T-helper 22 cell (primary cell): ENCODE data around the gene TWNK.
"Not testable (repeated sequence)": the region's sequence is repeated elsewhere in the genome, so short reads cannot be mapped to it uniquely, and the experiment has no call there.

Source experiments
- DNase-seq: peaks from one replicate; pipeline ENCODE4 v3.0.0-alpha.2; 2020; ENCODE audit warnings: low read depth

TWNK gene

GRCh38 chr10:100972904-100973535 is 14.3 kb upstream of the TWNK start:
- DNase-seq = no peak

DNA sequence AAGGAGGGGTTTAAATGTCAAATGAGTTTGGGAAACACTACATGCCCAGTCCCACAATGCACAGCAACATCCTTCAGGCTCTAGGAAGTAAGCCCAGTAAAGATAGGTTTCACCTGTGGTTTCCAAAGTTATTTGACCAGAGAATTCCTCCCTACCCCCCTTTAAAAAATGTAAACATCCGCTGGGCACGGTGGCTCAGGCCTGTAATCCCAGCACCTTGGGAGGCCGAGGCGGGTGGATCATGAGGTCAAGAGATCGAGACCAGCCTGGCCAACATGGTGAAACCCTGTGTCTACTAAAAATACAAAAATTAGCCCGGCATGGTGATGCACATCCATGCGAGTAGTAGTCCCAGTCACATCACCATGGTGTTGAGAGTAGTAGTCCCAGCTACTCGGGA is 11.9 kb upstream of the TWNK start:
- not testable (repeated sequence) for DNase-seq

- DNase-seq = no peak
Observed at GRCh38 chr10:100976906-100977305, 10.4 kb upstream of the TWNK start.

DNA sequence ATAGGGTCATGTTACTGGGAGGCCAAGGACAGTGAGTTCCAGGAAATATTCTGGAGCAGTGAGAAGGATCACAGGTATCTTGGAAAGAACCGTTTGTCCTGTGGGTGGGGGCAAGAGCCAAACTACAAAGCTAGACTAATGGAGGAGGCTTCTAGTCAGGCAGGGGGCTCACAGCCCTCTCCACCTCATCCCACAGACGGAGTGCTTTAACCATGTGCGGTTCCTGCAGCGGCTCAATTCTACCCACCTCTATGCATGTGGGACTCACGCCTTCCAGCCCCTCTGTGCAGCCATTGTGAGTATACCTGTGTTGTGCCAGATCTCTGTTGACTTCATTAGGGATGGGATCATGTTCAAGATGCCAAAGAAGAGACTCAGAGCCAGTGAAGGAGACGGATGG is 9.9 kb upstream of the TWNK start:
- DNase-seq = no peak

GRCh38 chr10:100978121-100978900 is 9.0 kb upstream of the TWNK start:
- no peak for DNase-seq

DNA sequence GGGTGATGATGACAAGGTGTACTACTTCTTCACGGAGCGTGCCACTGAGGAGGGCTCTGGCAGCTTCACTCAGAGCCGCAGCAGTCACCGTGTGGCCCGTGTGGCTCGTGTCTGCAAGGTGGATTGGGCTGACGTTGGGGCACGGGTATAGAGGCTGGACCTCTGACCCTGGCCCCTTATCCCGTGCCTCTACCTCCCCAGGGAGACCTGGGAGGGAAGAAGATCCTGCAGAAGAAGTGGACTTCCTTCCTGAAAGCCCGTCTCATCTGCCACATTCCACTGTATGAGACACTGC is 8.5 kb upstream of the TWNK start:
- DNase-seq = no peak

DNA sequence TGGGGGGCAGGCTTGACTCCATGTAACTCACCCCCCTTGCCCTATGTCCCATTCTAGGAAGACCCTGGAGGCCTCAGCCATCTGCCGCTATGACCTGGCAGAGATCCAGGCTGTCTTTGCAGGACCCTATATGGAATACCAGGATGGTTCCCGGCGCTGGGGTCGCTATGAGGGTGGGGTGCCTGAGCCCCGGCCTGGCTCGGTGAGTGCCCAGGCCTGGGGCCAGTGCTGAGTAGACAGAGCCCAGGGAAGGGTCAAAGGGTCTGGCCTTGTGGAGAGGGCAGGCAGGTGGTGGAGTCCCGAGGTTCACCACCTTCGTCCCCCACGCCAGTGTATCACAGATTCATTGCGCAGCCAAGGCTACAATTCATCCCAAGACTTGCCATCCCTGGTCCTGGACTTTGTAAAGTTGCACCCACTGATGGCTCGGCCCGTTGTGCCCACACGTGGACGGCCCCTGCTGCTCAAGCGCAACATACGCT is 7.5 kb upstream of the TWNK start:
- DNase-seq = no peak

DNA sequence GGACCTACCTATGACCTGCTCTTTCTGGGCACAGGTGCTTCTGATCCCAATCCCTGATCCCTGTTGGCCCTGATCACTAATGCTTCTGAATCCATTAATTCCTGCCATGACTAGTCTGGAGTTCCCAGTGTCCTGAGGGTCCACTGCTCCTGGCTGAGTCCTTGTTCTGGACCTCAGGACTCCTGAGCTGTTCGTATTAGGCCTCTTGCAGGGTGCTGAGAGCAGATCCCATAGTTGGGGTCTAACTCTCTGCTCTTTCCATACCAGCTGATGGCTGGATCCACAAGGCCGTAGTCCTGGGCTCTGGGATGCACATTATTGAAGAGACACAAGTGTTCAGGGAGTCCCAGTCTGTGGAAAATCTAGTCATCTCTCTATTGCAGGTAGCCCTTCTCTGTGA is 7.0 kb upstream of the TWNK start:
- no peak for DNase-seq

DNA sequence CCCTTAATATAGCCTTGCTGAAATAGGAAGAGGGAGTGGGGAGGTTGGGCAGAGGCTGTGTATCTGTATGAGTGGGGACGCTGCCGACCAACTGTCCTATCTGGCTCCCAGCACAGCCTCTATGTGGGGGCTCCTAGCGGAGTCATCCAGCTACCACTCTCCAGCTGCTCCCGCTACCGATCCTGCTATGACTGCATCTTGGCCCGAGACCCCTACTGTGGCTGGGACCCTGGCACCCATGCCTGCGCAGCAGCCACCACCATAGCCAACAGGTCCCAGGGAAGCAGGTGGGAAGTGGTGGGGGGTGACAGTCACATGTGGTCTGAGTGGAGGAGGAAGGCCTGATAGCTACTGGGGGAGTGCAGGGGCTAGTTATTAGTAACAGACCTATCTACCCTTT is 6.6 kb upstream of the TWNK start:
- no peak for DNase-seq

DNA sequence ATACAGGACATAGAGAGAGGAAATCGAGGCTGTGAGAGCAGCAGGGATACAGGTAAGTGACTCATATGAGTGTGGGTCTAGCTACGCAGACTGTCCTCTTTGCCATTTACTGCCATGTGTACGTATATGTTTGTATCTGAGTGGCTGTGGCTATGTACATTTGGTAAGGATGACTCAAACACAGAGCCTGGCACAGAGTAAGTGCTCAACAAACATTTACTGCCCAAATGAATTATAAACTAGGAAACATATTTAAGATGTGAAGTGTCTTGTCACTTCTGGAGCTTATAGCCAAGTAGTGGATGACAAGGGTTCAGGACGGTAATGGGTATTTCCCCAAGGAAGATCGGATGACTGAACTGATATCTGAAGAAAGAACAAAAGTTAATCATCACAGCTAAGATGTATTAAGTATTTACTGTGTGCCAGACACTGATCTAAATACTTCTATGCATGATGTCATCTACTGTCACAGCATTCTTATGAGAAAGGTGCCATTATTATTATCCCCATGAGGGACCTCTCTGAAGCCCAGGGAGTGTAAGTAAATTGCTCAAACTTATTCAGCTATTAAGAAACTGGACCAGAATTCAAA is 6.1 kb upstream of the TWNK start:
- no peak for DNase-seq

- no peak for DNase-seq
Observed at GRCh38 chr10:100982916-100983830, 4.2 kb upstream of the TWNK start.

GRCh38 chr10:100983868-100984671 is 3.3 kb upstream of the TWNK start:
- DNase-seq = no peak

GRCh38 chr10:100984672-100985177 is 2.6 kb upstream of the TWNK start:
- DNase-seq = no peak

- DNase-seq = no peak
Observed at GRCh38 chr10:100985336-100985735, 2.0 kb upstream of the TWNK start.

DNA sequence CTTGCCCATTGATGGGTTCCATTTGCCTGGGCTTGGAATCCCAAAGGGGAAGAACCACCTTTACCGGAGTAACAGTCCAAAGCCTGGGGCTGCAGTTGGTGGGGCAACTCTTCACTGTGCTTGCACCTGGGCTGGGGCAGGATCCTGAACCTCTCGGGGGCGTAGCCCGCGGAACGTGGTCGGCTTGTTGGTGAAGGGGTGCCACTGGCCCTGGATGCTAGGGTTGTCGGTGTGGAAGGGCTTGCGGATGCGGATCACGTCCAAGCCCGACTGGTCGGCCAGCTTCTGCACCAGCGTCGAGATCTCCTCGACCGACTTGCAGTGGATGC is 756 bp upstream of the TWNK start:
- no peak for DNase-seq

DNA sequence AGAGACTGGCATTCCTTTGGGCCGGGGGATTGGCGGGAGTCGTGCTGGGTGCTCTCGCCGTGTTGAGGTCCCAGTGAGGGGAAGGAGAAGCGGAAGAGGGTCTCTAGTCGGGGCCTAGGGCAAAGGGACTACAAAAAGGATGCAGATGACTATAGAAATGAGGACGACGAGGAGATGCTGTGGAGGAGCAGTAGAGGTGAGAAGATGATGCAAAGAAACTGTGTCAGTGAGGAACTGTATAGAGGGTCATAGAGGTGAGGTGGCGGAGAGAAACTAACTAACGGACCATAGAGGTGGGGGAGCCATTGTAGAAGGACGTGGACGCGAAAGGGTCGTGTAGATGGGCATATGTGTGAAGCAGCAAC is 324 bp downstream of the TWNK start:
- DNase-seq = no peak

GRCh38 chr10:100988166-100988565 is 823 bp downstream of the TWNK start:
- no peak for DNase-seq

- DNase-seq = no peak
Observed at GRCh38 chr10:100989088-100989487, 1.7 kb downstream of the TWNK start.

DNA sequence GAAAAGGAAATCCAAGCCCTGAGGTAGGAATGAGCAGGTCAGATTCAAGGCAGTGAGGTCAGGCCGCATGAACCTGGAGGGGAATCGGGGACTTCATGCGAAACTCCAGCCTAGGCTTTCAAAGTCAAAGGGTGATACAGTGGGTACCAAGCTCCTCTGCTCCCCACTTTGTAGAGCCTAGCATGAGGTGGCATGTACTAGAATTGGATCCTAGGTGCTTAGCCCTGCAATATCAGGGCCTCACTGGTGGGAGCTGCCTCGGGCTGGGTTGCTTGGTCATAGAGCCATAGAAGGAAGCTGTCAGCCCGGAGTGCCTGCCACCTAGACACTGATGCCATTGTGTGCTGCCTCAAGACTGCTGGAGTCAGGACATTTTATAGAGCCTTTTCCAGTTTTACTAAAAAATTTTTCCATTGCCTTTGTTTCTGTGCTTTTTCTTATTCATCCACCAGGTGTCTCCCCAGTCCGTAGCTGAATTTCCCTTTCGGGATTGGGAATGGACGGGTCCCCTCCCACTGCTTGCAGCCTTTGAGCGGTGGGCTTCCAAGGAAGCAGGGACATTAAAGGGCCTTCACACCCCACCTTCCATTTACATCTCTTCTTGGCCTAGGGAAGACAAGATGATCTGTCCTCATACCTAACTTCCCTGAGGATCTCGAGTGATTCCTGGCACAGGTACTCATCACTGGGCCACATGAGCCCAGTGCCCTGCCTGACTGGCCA is 6.8 kb downstream of the TWNK start:
- no peak for DNase-seq

- no peak for DNase-seq
Observed at GRCh38 chr10:100995181-100995580, 7.8 kb downstream of the TWNK start.
